ENCODE measurements around the gene ZNF521.

DNA sequence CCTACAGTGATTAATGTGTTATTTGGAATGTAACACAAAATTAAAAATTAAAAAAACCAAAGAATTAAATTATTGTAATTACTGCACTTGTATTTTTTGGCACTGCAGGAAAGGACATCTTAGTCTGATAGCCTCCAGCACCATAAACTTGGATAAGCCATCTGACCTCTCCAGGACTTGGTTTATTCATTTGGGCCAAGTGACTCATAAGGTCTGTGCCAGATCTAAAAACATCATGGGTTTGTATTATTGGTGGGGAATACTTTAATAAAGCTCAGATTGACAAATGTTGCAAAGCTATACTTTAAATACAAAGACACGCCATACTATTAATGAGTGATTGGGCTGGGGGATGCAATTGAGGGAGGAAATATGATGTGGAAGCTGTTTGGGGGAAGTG, 225.2 kb downstream of the ZNF521 start:
- TF ChIP-seq, protein P1, sequence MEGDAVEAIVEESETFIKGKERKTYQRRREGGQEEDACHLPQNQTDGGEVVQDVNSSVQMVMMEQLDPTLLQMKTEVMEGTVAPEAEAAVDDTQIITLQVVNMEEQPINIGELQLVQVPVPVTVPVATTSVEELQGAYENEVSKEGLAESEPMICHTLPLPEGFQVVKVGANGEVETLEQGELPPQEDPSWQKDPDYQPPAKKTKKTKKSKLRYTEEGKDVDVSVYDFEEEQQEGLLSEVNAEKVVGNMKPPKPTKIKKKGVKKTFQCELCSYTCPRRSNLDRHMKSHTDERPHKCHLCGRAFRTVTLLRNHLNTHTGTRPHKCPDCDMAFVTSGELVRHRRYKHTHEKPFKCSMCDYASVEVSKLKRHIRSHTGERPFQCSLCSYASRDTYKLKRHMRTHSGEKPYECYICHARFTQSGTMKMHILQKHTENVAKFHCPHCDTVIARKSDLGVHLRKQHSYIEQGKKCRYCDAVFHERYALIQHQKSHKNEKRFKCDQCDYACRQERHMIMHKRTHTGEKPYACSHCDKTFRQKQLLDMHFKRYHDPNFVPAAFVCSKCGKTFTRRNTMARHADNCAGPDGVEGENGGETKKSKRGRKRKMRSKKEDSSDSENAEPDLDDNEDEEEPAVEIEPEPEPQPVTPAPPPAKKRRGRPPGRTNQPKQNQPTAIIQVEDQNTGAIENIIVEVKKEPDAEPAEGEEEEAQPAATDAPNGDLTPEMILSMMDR (IDR thresholded peaks at IDR 0.05), result no peak
- TF ChIP-seq POLR2A (IDR thresholded peaks at IDR 0.05) (no peak), EP300 (IDR thresholded peaks at IDR 0.05) (no peak)
